Measurements from ENCODE around the gene KDM1B. TPM values are rescaled to one million over a fixed set of nuclear protein-coding genes. Genes with fewer than 3 reads are reported as not detected.

The KDM1B gene
- total and polyA plus RNA-seq, 2 experiments from 2014 or later: 3.8 to 9.0 TPM

- Mint-ChIP-seq H3K9me3 (no peaks in the 10 kb centered on the region), H3K4me1 (peaks cover 9% of the 10 kb centered on the region; the same call in 2 of the 3 replicates), H3K36me3 (ENCODE audit: low read depth) (peaks cover 8% of the 10 kb centered on the region), H3K4me3 (no peak overlapping the region), H3K27ac (no peak overlapping the region), H3K27me3 (ENCODE audit: insufficient read depth, low read depth, poor library complexity) (peaks cover 5% of the 10 kb centered on the region)
- no peak for TF ChIP-seq CREB1 (CRISPR knock-in tag; IDR thresholded peaks at IDR 0.05; ENCODE audit: low read depth)
- TF ChIP-seq ZNF462 (CRISPR knock-in tag; IDR thresholded peaks at IDR 0.05): no peak
- TF ChIP-seq STAT1 (IDR thresholded peaks at IDR 0.05; ENCODE audit: unreplicated experiment): no peak
- TF ChIP-seq ZNF114 (CRISPR knock-in tag; IDR thresholded peaks at IDR 0.05): no peak
- no peak for TF ChIP-seq ZNF331 (CRISPR knock-in tag; IDR thresholded peaks at IDR 0.05; ENCODE audit: low read depth)
- TF ChIP-seq NANOG (IDR thresholded peaks at IDR 0.05; ENCODE audit: borderline replicate concordance): no peak
- TF ChIP-seq EZH2 (IDR thresholded peaks at IDR 0.05; ENCODE audit: low read depth, unreplicated experiment): no peak
- no peak for TF ChIP-seq REST (IDR thresholded peaks at IDR 0.05; ENCODE audit: unreplicated experiment)
- no peak for TF ChIP-seq EZH2phosphoT487 (IDR thresholded peaks at IDR 0.05; ENCODE audit: unreplicated experiment)
- no peak for TF ChIP-seq JUNB (IDR thresholded peaks at IDR 0.05; ENCODE audit: unreplicated experiment)
- TF ChIP-seq ETS1 (IDR thresholded peaks at IDR 0.05): no peak
- no peak for TF ChIP-seq POLR2AphosphoS5 (IDR thresholded peaks at IDR 0.05; ENCODE audit: low read depth)
- TF ChIP-seq CTCF (conservative IDR thresholded peaks at IDR 0.05; ENCODE audit: low read depth in 2 of 2): no peak
- no peaks in the 10 kb centered on the region for H3K79me2 ChIP-seq (replicated peaks; ENCODE audit: insufficient read depth)
- no peak overlapping the region for H3K4me3 ChIP-seq
- H3K9me2 ChIP-seq (ENCODE audit: insufficient read depth): no peaks in the 10 kb centered on the region
- no peaks in the 10 kb centered on the region for H3F3A ChIP-seq (replicated peaks; ENCODE audit: low read depth)
- no peaks in the 10 kb centered on the region for H3K4me1 ChIP-seq (ENCODE audit: insufficient read depth)
- no peak overlapping the region for H3K4me2 ChIP-seq
- DNase-seq (ENCODE audit: low spot score) (no peak), ATAC-seq (no peak)
- 0 out of 2 replicates have a peak, but pooled peaks cover 4% of the 10 kb centered on the region for H4K20me1 ChIP-seq (replicated peaks; ENCODE audit: insufficient read depth)
- H3K27me3 ChIP-seq (ENCODE audit: insufficient read depth): no peaks in the 10 kb centered on the region
- H2AFZ ChIP-seq: no peak overlapping the region
- H3K36me3 ChIP-seq (ENCODE audit: insufficient read depth): no peaks in the 10 kb centered on the region
- H3K27ac ChIP-seq (ENCODE audit: low read depth): no peak overlapping the region
These were observed 56.1 kb downstream of the KDM1B start for GRCh38 chr6:18211338-18211737.

Data from GM23338 (cell line).